ENCODE data around the gene BMP2K.

The BMP2K gene

GRCh38 chr4:78776079-78776728 lies at the start of gene BMP2K:
Gene BMP2K, plus strand, starts transcription at chr4:78776350. Its CDS starts 194 bp downstream, at chr4:78776544.
- peak in 11 of 14 donors; percentile 46 to 97 (median 91) for DNase-seq

- no peak for DNase-seq
Measured at GRCh38 chr4:78726546-78726945, 49.6 kb upstream of the BMP2K start.

GRCh38 chr4:78732332-78733104 lies 43.6 kb upstream of the BMP2K start:
- no peak for DNase-seq

GRCh38 chr4:78734441-78735162 lies 41.5 kb upstream of the BMP2K start:
- DNase-seq, result no peak

- DNase-seq, result no peak
Measured at GRCh38 chr4:78735697-78736096, 40.5 kb upstream of the BMP2K start.

- no peak for DNase-seq
Measured at GRCh38 chr4:78737035-78737434, 39.1 kb upstream of the BMP2K start.

- DNase-seq, result no peak
Measured at GRCh38 chr4:78737973-78738372, 38.2 kb upstream of the BMP2K start.

GRCh38 chr4:78742300-78742699 lies 33.9 kb upstream of the BMP2K start:
- DNase-seq, result no peak

- DNase-seq, result no peak
Measured at GRCh38 chr4:78747475-78747922, 28.7 kb upstream of the BMP2K start.

GRCh38 chr4:78748381-78748780 lies 27.8 kb upstream of the BMP2K start:
- DNase-seq, result no peak

GRCh38 chr4:78749258-78749971 lies 26.7 kb upstream of the BMP2K start:
- no peak for DNase-seq

GRCh38 chr4:78749972-78750727 lies 26.0 kb upstream of the BMP2K start:
- no peak for DNase-seq

GRCh38 chr4:78753091-78753490 lies 23.1 kb upstream of the BMP2K start:
- no peak for DNase-seq

- DNase-seq, result no peak
Measured at GRCh38 chr4:78754872-78755271, 21.3 kb upstream of the BMP2K start.

GRCh38 chr4:78756137-78756536 lies 20.0 kb upstream of the BMP2K start:
- no peak for DNase-seq

GRCh38 chr4:78756776-78757175 lies 19.4 kb upstream of the BMP2K start:
- no peak for DNase-seq

GRCh38 chr4:78757574-78757973 lies 18.6 kb upstream of the BMP2K start:
- no peak for DNase-seq

- no peak for DNase-seq
Measured at GRCh38 chr4:78758085-78758484, 18.1 kb upstream of the BMP2K start.

GRCh38 chr4:78762529-78762928 lies 13.6 kb upstream of the BMP2K start:
- no peak for DNase-seq

- DNase-seq, result no peak
Measured at GRCh38 chr4:78763251-78763650, 12.9 kb upstream of the BMP2K start.

GRCh38 chr4:78763763-78764387 lies 12.3 kb upstream of the BMP2K start:
- DNase-seq, result no peak
